ENCODE data around the gene TM9SF1.
A peak's percentile ranks its signal among the peaks of the same experiment; 100 is the strongest.

The TM9SF1 gene

GRCh38 chr14:24192933-24193332 is 2.3 kb downstream of the TM9SF1 start:
- no peak for DNase-seq
- Histone ChIP-seq H3K36me3 (replicated peaks) (peaks cover 24% of the 10 kb centered on the region), H3K27ac (no peak overlapping the region), H3K4me3 (ENCODE audit: low read depth, low read length) (no peak overlapping the region), H3K27me3 (replicated peaks) (no peaks in the 10 kb centered on the region)
- in situ Hi-C loops (cut with HindIII; ENCODE audit: low pct_ligation_motif_present, low sequenced_read_pairs): no loop called here
- TF ChIP-seq, protein P1, sequence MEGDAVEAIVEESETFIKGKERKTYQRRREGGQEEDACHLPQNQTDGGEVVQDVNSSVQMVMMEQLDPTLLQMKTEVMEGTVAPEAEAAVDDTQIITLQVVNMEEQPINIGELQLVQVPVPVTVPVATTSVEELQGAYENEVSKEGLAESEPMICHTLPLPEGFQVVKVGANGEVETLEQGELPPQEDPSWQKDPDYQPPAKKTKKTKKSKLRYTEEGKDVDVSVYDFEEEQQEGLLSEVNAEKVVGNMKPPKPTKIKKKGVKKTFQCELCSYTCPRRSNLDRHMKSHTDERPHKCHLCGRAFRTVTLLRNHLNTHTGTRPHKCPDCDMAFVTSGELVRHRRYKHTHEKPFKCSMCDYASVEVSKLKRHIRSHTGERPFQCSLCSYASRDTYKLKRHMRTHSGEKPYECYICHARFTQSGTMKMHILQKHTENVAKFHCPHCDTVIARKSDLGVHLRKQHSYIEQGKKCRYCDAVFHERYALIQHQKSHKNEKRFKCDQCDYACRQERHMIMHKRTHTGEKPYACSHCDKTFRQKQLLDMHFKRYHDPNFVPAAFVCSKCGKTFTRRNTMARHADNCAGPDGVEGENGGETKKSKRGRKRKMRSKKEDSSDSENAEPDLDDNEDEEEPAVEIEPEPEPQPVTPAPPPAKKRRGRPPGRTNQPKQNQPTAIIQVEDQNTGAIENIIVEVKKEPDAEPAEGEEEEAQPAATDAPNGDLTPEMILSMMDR (IDR thresholded peaks at IDR 0.05; ENCODE audit: low read depth, low read length, missing control alignments): no peak

DNA sequence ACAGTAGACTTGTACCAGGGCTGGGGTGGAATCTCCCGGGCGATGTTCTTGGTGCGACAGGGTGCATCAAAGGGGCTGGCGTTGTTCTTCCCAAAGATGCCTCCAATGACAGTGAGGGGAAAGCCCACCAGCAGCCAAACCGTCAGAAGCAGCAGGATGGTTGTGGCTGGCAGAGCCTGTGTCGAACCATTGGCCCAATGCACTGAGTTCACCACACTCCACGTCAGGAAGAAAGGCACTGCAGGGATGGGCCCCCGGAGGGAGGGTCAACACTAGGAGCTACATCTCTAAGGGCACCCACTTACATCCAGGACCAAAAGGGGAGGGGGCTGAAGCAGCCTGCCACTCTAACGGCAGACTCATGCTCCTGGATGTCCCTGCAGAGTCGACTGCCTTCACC is 4.8 kb downstream of the TM9SF1 start:
- no peak for DNase-seq
- TF ChIP-seq, protein P1 (IDR thresholded peaks at IDR 0.05; ENCODE audit: low read depth, low read length, missing control alignments): no peak
- H3K27ac ChIP-seq: no peak overlapping the region
- H3K4me3 ChIP-seq (ENCODE audit: low read depth, low read length): no peak overlapping the region
- no peaks in the 10 kb centered on the region for H3K27me3 ChIP-seq (replicated peaks)
- in situ Hi-C loops (cut with HindIII; ENCODE audit: low pct_ligation_motif_present, low sequenced_read_pairs): no loop called here
- peaks cover 40% of the 10 kb centered on the region for H3K36me3 ChIP-seq (replicated peaks)

- DNase-seq: no peak
- in situ Hi-C loops (cut with HindIII; ENCODE audit: low pct_ligation_motif_present, low sequenced_read_pairs): no loop called here
- TF ChIP-seq, protein P1 (IDR thresholded peaks at IDR 0.05; ENCODE audit: low read depth, low read length, missing control alignments): no peak
- no peak overlapping the region for H3K27ac ChIP-seq
- no peaks in the 10 kb centered on the region for H3K27me3 ChIP-seq (replicated peaks)
- no peak overlapping the region for H3K4me3 ChIP-seq (ENCODE audit: low read depth, low read length)
- H3K36me3 ChIP-seq (replicated peaks): peaks cover 46% of the 10 kb centered on the region
Measured at GRCh38 chr14:24189460-24189859, 5.8 kb downstream of the TM9SF1 start.

DNA sequence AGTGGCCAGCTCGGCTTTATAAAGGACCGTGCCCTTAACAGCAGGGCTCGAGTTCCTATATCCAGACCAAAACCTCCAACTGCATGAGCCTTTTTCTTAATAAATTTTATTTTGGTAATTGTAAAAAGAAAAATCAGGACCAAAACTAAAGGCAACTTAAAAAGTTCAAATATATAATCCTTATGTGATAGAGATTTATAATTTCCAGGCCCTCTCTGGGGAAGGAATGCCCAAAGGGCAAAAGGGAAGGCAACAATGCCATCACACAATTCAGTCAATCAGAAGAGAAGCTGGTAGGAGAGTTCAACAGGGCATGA is 6.2 kb downstream of the TM9SF1 start:
- Histone ChIP-seq H3K36me3 (replicated peaks) (peaks cover 49% of the 10 kb centered on the region), H3K27me3 (replicated peaks) (no peaks in the 10 kb centered on the region), H3K27ac (no peak overlapping the region), H3K4me3 (ENCODE audit: low read depth, low read length) (peak overlapping the region; percentile 27)
- in situ Hi-C loops (cut with HindIII; ENCODE audit: low pct_ligation_motif_present, low sequenced_read_pairs): no loop called here
- TF ChIP-seq, protein P1 (IDR thresholded peaks at IDR 0.05; ENCODE audit: low read depth, low read length, missing control alignments): no peak
- DNase-seq: no peak

DNA sequence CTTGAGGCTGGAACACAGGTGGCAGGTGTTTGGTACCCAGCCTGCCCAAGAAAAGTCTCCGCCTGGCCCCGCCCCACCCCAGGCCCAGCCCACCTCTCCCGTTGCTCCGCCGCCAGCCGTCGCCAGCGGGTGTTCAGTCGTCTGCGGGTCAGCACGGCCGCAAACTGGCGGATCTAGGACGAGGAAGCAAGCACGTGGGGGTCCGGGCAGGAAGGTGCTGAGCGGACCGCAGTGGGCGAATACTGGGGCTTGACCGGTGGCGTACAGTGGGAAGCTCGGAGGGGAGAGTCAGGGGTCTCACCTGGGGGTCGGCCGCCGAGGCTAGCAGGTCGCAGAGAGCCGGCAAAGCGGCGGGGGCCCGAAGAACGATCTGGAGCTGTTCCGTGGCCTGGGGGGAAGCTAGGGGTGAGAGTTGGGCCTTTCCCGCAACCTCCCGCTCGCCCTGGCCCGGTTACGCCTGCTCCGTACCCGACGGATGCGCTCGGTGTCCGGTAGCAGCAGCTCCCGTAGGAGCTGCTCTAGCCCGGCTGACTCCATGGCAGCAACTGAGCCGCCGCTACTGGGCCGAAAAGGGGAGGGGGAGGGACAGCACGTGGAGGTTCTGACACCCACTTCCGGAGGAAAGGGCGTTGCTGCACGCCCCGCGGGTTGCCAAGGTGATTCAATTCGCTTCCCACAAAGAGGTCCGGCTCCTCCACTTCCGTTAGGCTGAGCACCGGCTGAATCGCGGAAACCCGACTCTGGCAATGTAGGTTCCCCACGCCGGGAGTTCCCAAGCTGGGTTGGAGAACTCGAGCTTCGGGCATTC is 6.8 kb downstream of the TM9SF1 start, which contains the start of gene IPO4:
Gene IPO4 (minus strand): TSS at position 566 of the 808 bp plus-strand sequence. CDS start 29 bp downstream, at position 537.
- in situ Hi-C loops (cut with HindIII; ENCODE audit: low pct_ligation_motif_present, low sequenced_read_pairs): no loop called here
- TF ChIP-seq, protein P1 (IDR thresholded peaks at IDR 0.05; ENCODE audit: low read depth, low read length, missing control alignments): no peak
- peak within 1 kb of the TSS; percentile 19 for H3K27ac ChIP-seq

DNA sequence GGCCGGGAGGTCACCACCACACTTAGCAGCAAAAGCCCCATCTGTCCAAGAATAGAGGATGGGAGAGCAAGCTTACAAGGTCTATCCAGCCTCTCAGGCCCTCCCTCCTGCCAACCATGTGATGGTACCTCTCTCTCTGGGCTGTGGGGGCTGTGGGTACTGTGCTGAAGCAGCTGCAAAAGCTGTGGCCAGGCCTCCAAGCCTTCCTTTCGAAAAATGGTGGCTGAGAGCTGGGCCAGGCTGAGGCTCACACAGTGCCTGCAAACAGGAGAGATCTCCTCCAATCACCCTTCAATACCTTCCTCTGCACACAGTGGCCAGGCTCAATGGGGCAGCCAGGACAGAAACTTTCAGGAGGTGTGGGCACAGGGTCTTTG is 7.7 kb downstream of the TM9SF1 start:
- Histone ChIP-seq H3K27ac (no peak overlapping the region), H3K4me3 (ENCODE audit: low read depth, low read length) (peak overlapping the region; percentile 86), H3K36me3 (replicated peaks) (peaks cover 51% of the 10 kb centered on the region), H3K27me3 (replicated peaks) (no peaks in the 10 kb centered on the region)
- TF ChIP-seq, protein P1 (IDR thresholded peaks at IDR 0.05; ENCODE audit: low read depth, low read length, missing control alignments): no peak
- no peak for DNase-seq
- in situ Hi-C loops (cut with HindIII; ENCODE audit: low pct_ligation_motif_present, low sequenced_read_pairs): no loop called here

More for the DNA sequence above, 6.8 kb downstream of the TM9SF1 start, which contains the start of gene IPO4:
- DNase-seq: peak; percentile 95
- Histone ChIP-seq H3K27me3 (replicated peaks) (no peaks in the 10 kb centered on the region), H3K36me3 (replicated peaks) (peaks cover 50% of the 10 kb centered on the region), H3K4me3 (ENCODE audit: low read depth, low read length) (peak within 1 kb of the TSS; percentile 86)

Measured in brain microvascular endothelial cell (primary cell).